Measurements from ENCODE around the gene DCP1B.

The DCP1B gene

GRCh38 chr12:1918884-1919236 lies 85.4 kb downstream of the DCP1B start:
- TF ChIP-seq POLR2AphosphoS5 (IDR thresholded peaks at IDR 0.05; ENCODE audit: low read depth, low read length) (no peak), SIN3A (IDR thresholded peaks at IDR 0.05; ENCODE audit: borderline replicate concordance, insufficient read depth, low read length) (no peak), FOXP2 (optimal IDR thresholded peaks at IDR 0.05; ENCODE audit: borderline replicate concordance, extremely low read depth, extremely low read length, insufficient read depth) (no peak), TAF1 (IDR thresholded peaks at IDR 0.05; ENCODE audit: borderline replicate concordance, insufficient read depth, low read length) (no peak)
- TF ChIP-seq, protein P1, sequence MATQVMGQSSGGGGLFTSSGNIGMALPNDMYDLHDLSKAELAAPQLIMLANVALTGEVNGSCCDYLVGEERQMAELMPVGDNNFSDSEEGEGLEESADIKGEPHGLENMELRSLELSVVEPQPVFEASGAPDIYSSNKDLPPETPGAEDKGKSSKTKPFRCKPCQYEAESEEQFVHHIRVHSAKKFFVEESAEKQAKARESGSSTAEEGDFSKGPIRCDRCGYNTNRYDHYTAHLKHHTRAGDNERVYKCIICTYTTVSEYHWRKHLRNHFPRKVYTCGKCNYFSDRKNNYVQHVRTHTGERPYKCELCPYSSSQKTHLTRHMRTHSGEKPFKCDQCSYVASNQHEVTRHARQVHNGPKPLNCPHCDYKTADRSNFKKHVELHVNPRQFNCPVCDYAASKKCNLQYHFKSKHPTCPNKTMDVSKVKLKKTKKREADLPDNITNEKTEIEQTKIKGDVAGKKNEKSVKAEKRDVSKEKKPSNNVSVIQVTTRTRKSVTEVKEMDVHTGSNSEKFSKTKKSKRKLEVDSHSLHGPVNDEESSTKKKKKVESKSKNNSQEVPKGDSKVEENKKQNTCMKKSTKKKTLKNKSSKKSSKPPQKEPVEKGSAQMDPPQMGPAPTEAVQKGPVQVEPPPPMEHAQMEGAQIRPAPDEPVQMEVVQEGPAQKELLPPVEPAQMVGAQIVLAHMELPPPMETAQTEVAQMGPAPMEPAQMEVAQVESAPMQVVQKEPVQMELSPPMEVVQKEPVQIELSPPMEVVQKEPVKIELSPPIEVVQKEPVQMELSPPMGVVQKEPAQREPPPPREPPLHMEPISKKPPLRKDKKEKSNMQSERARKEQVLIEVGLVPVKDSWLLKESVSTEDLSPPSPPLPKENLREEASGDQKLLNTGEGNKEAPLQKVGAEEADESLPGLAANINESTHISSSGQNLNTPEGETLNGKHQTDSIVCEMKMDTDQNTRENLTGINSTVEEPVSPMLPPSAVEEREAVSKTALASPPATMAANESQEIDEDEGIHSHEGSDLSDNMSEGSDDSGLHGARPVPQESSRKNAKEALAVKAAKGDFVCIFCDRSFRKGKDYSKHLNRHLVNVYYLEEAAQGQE (IDR thresholded peaks at IDR 0.05; ENCODE audit: insufficient read depth in 1 of 2, low read depth in 2 of 2, low read length in 2 of 2): no peak

- TF ChIP-seq, protein P1 (IDR thresholded peaks at IDR 0.05; ENCODE audit: insufficient read depth in 1 of 2, low read depth in 2 of 2, low read length in 2 of 2): no peak
- no peak for TF ChIP-seq SIN3A (IDR thresholded peaks at IDR 0.05; ENCODE audit: borderline replicate concordance, insufficient read depth, low read length)
- no peak for TF ChIP-seq FOXP2 (optimal IDR thresholded peaks at IDR 0.05; ENCODE audit: borderline replicate concordance, extremely low read depth, extremely low read length, insufficient read depth)
- no peak for TF ChIP-seq POLR2AphosphoS5 (IDR thresholded peaks at IDR 0.05; ENCODE audit: low read depth, low read length)
- no peak for TF ChIP-seq TAF1 (IDR thresholded peaks at IDR 0.05; ENCODE audit: borderline replicate concordance, insufficient read depth, low read length)
Measured at GRCh38 chr12:1918081-1918883, 86.0 kb downstream of the DCP1B start, which contains the start of gene CACNA2D4. TSS of gene CACNA2D4 (minus strand) at chr12:1918652. CDS start at chr12:1918473, 179 bp downstream.

- TF ChIP-seq, protein P1 (IDR thresholded peaks at IDR 0.05; ENCODE audit: insufficient read depth in 1 of 2, low read depth in 2 of 2, low read length in 2 of 2): no peak
- TF ChIP-seq SIN3A (IDR thresholded peaks at IDR 0.05; ENCODE audit: borderline replicate concordance, insufficient read depth, low read length): no peak
- no peak for TF ChIP-seq POLR2AphosphoS5 (IDR thresholded peaks at IDR 0.05; ENCODE audit: low read depth, low read length)
- TF ChIP-seq TAF1 (IDR thresholded peaks at IDR 0.05; ENCODE audit: borderline replicate concordance, insufficient read depth, low read length): no peak
- TF ChIP-seq FOXP2 (optimal IDR thresholded peaks at IDR 0.05; ENCODE audit: borderline replicate concordance, extremely low read depth, extremely low read length, insufficient read depth): no peak
Measured at GRCh38 chr12:1917172-1918070, 86.8 kb downstream of the DCP1B start.

- TF ChIP-seq, protein P1 (IDR thresholded peaks at IDR 0.05; ENCODE audit: insufficient read depth in 1 of 2, low read depth in 2 of 2, low read length in 2 of 2): no peak
- no peak for TF ChIP-seq SIN3A (IDR thresholded peaks at IDR 0.05; ENCODE audit: borderline replicate concordance, insufficient read depth, low read length)
- TF ChIP-seq FOXP2 (optimal IDR thresholded peaks at IDR 0.05; ENCODE audit: borderline replicate concordance, extremely low read depth, extremely low read length, insufficient read depth): no peak
- no peak for TF ChIP-seq TAF1 (IDR thresholded peaks at IDR 0.05; ENCODE audit: borderline replicate concordance, insufficient read depth, low read length)
- no peak for TF ChIP-seq POLR2AphosphoS5 (IDR thresholded peaks at IDR 0.05; ENCODE audit: low read depth, low read length)
Measured at GRCh38 chr12:1916371-1917171, 87.7 kb downstream of the DCP1B start.

Measured in PFSK-1 (cell line).